ENCODE data around the gene LPIN2.

- TF ChIP-seq GABPA (IDR thresholded peaks at IDR 0.05 in 1 of 2, conservative IDR thresholded peaks at IDR 0.05 in 1 of 2) (no peak), CTCF (IDR thresholded peaks at IDR 0.05; ENCODE audit: low read depth, low read length, missing input control) (no peak), HNF4G (IDR thresholded peaks at IDR 0.05) (no peak), YY1 (IDR thresholded peaks at IDR 0.05) (no peak), RAD21 (IDR thresholded peaks at IDR 0.05) (no peak), REST (IDR thresholded peaks at IDR 0.05) (no peak), FOXA1 (IDR thresholded peaks at IDR 0.05) (no peak), JUND (IDR thresholded peaks at IDR 0.05) (no peak)
These were observed 48.5 kb downstream of the LPIN2 start for GRCh38 chr18:2964361-2965010.
